ENCODE results near the gene NELFB. TPM values are rescaled to one million over a fixed set of nuclear protein-coding genes. Genes with fewer than 3 reads are reported as not detected.
"Not testable (repeated sequence)": the region's sequence is repeated elsewhere in the genome, so short reads cannot be mapped to it uniquely, and the experiment has no call there.

The NELFB gene
- total and polyA plus RNA-seq, 2 donors = 20.4 to 38.8 TPM

GRCh38 chr9:137252555-137253506 is 2.3 kb upstream of the NELFB start:
- DNase-seq (ENCODE audit: low read depth in 6 of 9, low spot score in 9 of 9) = peak in 1 of 9 donors; percentile 39
- WGBS = 90% methylated on average over 35 of the region's 35 CpGs

GRCh38 chr9:137253717-137254623 is 1.2 kb upstream of the NELFB start:
- Histone ChIP-seq H3K36me3 (ENCODE audit: control insufficient read depth in 2 of 2, insufficient read depth in 2 of 2, low read length in 1 of 2) (peaks cover 13 to 14% of the 10 kb centered on the region in 2 donors), H3K4me1 (ENCODE audit: control insufficient read depth in 2 of 2, insufficient read depth in 2 of 2, low read length in 2 of 2) (peaks cover 7 to 22% of the 10 kb centered on the region in 2 donors), H3K27me3 (ENCODE audit: control insufficient read depth in 2 of 2, insufficient read depth in 1 of 2, low read length in 1 of 2) (peaks cover 7 to 33% of the 10 kb centered on the region in 2 donors), H3K27ac (ENCODE audit: low read depth in 1 of 2, low read length in 1 of 2) (no peak overlapping the region), H3K4me3 (ENCODE audit: low read length in 2 of 2) (peak overlapping the region; percentile 69 to 98), H3K9me3 (ENCODE audit: control insufficient read depth in 2 of 2, insufficient read depth in 1 of 2, low read length in 1 of 2) (peaks cover 0 to 4% of the 10 kb centered on the region in 2 donors)
- no peak for DNase-seq (ENCODE audit: low read depth in 6 of 9, low spot score in 9 of 9)
- WGBS = 93% methylated on average over 21 of the region's 21 CpGs

More at GRCh38 chr9:137252555-137253506, 2.3 kb upstream of the NELFB start:
- Histone ChIP-seq H3K4me3 (ENCODE audit: low read length in 2 of 2) (no peak overlapping the region), H3K36me3 (ENCODE audit: control insufficient read depth in 2 of 2, insufficient read depth in 2 of 2, low read length in 1 of 2) (peaks cover 6% of the 10 kb centered on the region in 2 donors), H3K27me3 (ENCODE audit: control insufficient read depth in 2 of 2, insufficient read depth in 1 of 2, low read length in 1 of 2) (peaks cover 7 to 33% of the 10 kb centered on the region in 2 donors), H3K4me1 (ENCODE audit: control insufficient read depth in 2 of 2, insufficient read depth in 2 of 2, low read length in 2 of 2) (peaks cover 7 to 22% of the 10 kb centered on the region in 2 donors), H3K27ac (ENCODE audit: low read depth in 1 of 2, low read length in 1 of 2) (no peak overlapping the region), H3K9me3 (ENCODE audit: control insufficient read depth in 2 of 2, insufficient read depth in 1 of 2, low read length in 1 of 2) (peaks cover 0 to 4% of the 10 kb centered on the region in 2 donors)

- WGBS = 4% methylated on average over 51 of the region's 51 CpGs
- peaks cover 0 to 4% of the 10 kb centered on the region in 2 donors for H3K9me3 ChIP-seq (ENCODE audit: control insufficient read depth in 2 of 2, insufficient read depth in 1 of 2, low read length in 1 of 2)
- H3K4me3 ChIP-seq (ENCODE audit: low read length in 2 of 2) = peak overlapping the region; percentile 75 to 98
- DNase-seq (ENCODE audit: low read depth in 6 of 9, low spot score in 9 of 9) = peak in 1 of 9 donors; percentile 55
- H3K36me3 ChIP-seq (ENCODE audit: control insufficient read depth in 2 of 2, insufficient read depth in 2 of 2, low read length in 1 of 2) = peaks cover 18 to 19% of the 10 kb centered on the region in 2 donors
- peaks cover 7 to 23% of the 10 kb centered on the region in 2 donors for H3K27me3 ChIP-seq (ENCODE audit: control insufficient read depth in 2 of 2, insufficient read depth in 1 of 2, low read length in 1 of 2)
- H3K4me1 ChIP-seq (ENCODE audit: control insufficient read depth in 2 of 2, insufficient read depth in 2 of 2, low read length in 2 of 2) = peaks cover 7 to 22% of the 10 kb centered on the region in 2 donors
- H3K27ac ChIP-seq (ENCODE audit: low read depth in 1 of 2, low read length in 1 of 2) = peak overlapping the region in 1 of 2 donors; percentile 38
Observed at GRCh38 chr9:137255448-137256114, 454 bp downstream of the NELFB start.

- no peak for DNase-seq (ENCODE audit: low read depth in 6 of 9, low spot score in 9 of 9)
- WGBS = 97% methylated on average over 15 of the region's 15 CpGs
- Histone ChIP-seq H3K4me1 (ENCODE audit: control insufficient read depth in 2 of 2, insufficient read depth in 2 of 2, low read length in 2 of 2) (peaks cover 7 to 22% of the 10 kb centered on the region in 2 donors), H3K27ac (ENCODE audit: low read depth in 1 of 2, low read length in 1 of 2) (no peak overlapping the region), H3K27me3 (ENCODE audit: control insufficient read depth in 2 of 2, insufficient read depth in 1 of 2, low read length in 1 of 2) (peaks cover 7 to 21% of the 10 kb centered on the region in 2 donors), H3K9me3 (ENCODE audit: control insufficient read depth in 2 of 2, insufficient read depth in 1 of 2, low read length in 1 of 2) (peaks cover 0 to 4% of the 10 kb centered on the region in 2 donors), H3K4me3 (ENCODE audit: low read length in 2 of 2) (peak overlapping the region in 1 of 2 donors; percentile 75), H3K36me3 (ENCODE audit: control insufficient read depth in 2 of 2, insufficient read depth in 2 of 2, low read length in 1 of 2) (peaks cover 18 to 19% of the 10 kb centered on the region in 2 donors)
Observed at GRCh38 chr9:137256362-137256761, 1.2 kb downstream of the NELFB start.

- Histone ChIP-seq H3K4me3 (ENCODE audit: low read length in 2 of 2) (no peak overlapping the region), H3K27ac (ENCODE audit: low read depth in 1 of 2, low read length in 1 of 2) (no peak overlapping the region), H3K9me3 (ENCODE audit: control insufficient read depth in 2 of 2, insufficient read depth in 1 of 2, low read length in 1 of 2) (peaks cover 0 to 4% of the 10 kb centered on the region in 2 donors), H3K4me1 (ENCODE audit: control insufficient read depth in 2 of 2, insufficient read depth in 2 of 2, low read length in 2 of 2) (peaks cover 7 to 22% of the 10 kb centered on the region in 2 donors), H3K36me3 (ENCODE audit: control insufficient read depth in 2 of 2, insufficient read depth in 2 of 2, low read length in 1 of 2) (peaks cover 18 to 19% of the 10 kb centered on the region in 2 donors), H3K27me3 (ENCODE audit: control insufficient read depth in 2 of 2, insufficient read depth in 1 of 2, low read length in 1 of 2) (peaks cover 7 to 18% of the 10 kb centered on the region in 2 donors)
- no peak for DNase-seq (ENCODE audit: low read depth in 6 of 9, low spot score in 9 of 9)
- WGBS = 97% methylated on average over 15 of the region's 15 CpGs
Observed at GRCh38 chr9:137256856-137257255, 1.7 kb downstream of the NELFB start.

- peaks cover 46 to 54% of the 10 kb centered on the region in 2 donors for H3K36me3 ChIP-seq (ENCODE audit: control insufficient read depth in 2 of 2, insufficient read depth in 2 of 2, low read length in 1 of 2)
- H3K27ac ChIP-seq (ENCODE audit: low read depth in 1 of 2, low read length in 1 of 2); H3K27me3 ChIP-seq (ENCODE audit: control insufficient read depth in 2 of 2, insufficient read depth in 1 of 2, low read length in 1 of 2); H3K9me3 ChIP-seq (ENCODE audit: control insufficient read depth in 2 of 2, insufficient read depth in 1 of 2, low read length in 1 of 2); H3K4me1 ChIP-seq (ENCODE audit: control insufficient read depth in 2 of 2, insufficient read depth in 2 of 2, low read length in 2 of 2); H3K4me3 ChIP-seq (ENCODE audit: low read length in 2 of 2); DNase-seq (ENCODE audit: low read depth in 6 of 9, low spot score in 9 of 9): not testable (repeated sequence)
- 73% methylated on average over 15 of the region's 15 CpGs for WGBS
Observed at GRCh38 chr9:137262173-137262908, 7.2 kb downstream of the NELFB start.

- DNase-seq (ENCODE audit: low read depth in 6 of 9, low spot score in 9 of 9) = no peak
- Histone ChIP-seq H3K36me3 (ENCODE audit: control insufficient read depth in 2 of 2, insufficient read depth in 2 of 2, low read length in 1 of 2) (peaks cover 46 to 57% of the 10 kb centered on the region in 2 donors), H3K27me3 (ENCODE audit: control insufficient read depth in 2 of 2, insufficient read depth in 1 of 2, low read length in 1 of 2) (peaks cover 2 to 7% of the 10 kb centered on the region in 2 donors), H3K27ac (ENCODE audit: low read depth in 1 of 2, low read length in 1 of 2) (no peak overlapping the region), H3K9me3 (ENCODE audit: control insufficient read depth in 2 of 2, insufficient read depth in 1 of 2, low read length in 1 of 2) (no peaks in the 10 kb centered on the region), H3K4me1 (ENCODE audit: control insufficient read depth in 2 of 2, insufficient read depth in 2 of 2, low read length in 2 of 2) (no peaks in the 10 kb centered on the region), H3K4me3 (ENCODE audit: low read length in 2 of 2) (no peak overlapping the region)
- WGBS = 93% methylated on average over 24 of the region's 24 CpGs
Observed at GRCh38 chr9:137262909-137263285, 7.8 kb downstream of the NELFB start.

GRCh38 chr9:137263506-137263905 is 8.4 kb downstream of the NELFB start:
- Histone ChIP-seq H3K4me3 (ENCODE audit: low read length in 2 of 2) (no peak overlapping the region), H3K36me3 (ENCODE audit: control insufficient read depth in 2 of 2, insufficient read depth in 2 of 2, low read length in 1 of 2) (peaks cover 45 to 60% of the 10 kb centered on the region in 2 donors), H3K27me3 (ENCODE audit: control insufficient read depth in 2 of 2, insufficient read depth in 1 of 2, low read length in 1 of 2) (peaks cover 2 to 11% of the 10 kb centered on the region in 2 donors), H3K4me1 (ENCODE audit: control insufficient read depth in 2 of 2, insufficient read depth in 2 of 2, low read length in 2 of 2) (no peaks in the 10 kb centered on the region), H3K9me3 (ENCODE audit: control insufficient read depth in 2 of 2, insufficient read depth in 1 of 2, low read length in 1 of 2) (no peaks in the 10 kb centered on the region), H3K27ac (ENCODE audit: low read depth in 1 of 2, low read length in 1 of 2) (no peak overlapping the region)
- no peak for DNase-seq (ENCODE audit: low read depth in 6 of 9, low spot score in 9 of 9)
- WGBS = 87% methylated on average over 10 of the region's 10 CpGs

Measured in thymus (tissue), 11 donors.